IPS-11a (cell line): Measurements from ENCODE around the gene RENBP.
"Not testable (repeated sequence)": the region's sequence is repeated elsewhere in the genome, so short reads cannot be mapped to it uniquely, and the experiment has no call there.

Experiments used
- H3K4me3 ChIP-seq: one replicate; pipeline ENCODE4 v1.5.1; 2013; ENCODE audit warnings: low read depth, low read length, control low read depth

The RENBP gene

GRCh38 chrX:153944140-153944799 is at the start of gene RENBP:
RENBP (minus strand) TSS chrX:153944643; CDS start chrX:153944610, 33 bp downstream.
- no peak within 1 kb of the TSS for H3K4me3 ChIP-seq

- H3K4me3 ChIP-seq, result no peak overlapping the region
Observed at GRCh38 chrX:153993978-153994377, 49.5 kb upstream of the RENBP start.

GRCh38 chrX:153993079-153993478 is 48.6 kb upstream of the RENBP start:
- no peak overlapping the region for H3K4me3 ChIP-seq

GRCh38 chrX:153992180-153992579 is 47.7 kb upstream of the RENBP start:
- H3K4me3 ChIP-seq, result no peak overlapping the region

- no peak overlapping the region for H3K4me3 ChIP-seq
Observed at GRCh38 chrX:153991013-153991580, 46.7 kb upstream of the RENBP start.

GRCh38 chrX:153989973-153990655 is 45.7 kb upstream of the RENBP start:
- no peak overlapping the region for H3K4me3 ChIP-seq

GRCh38 chrX:153988493-153988892 is 44.0 kb upstream of the RENBP start:
- no peak overlapping the region for H3K4me3 ChIP-seq

- no peak overlapping the region for H3K4me3 ChIP-seq
Observed at GRCh38 chrX:153984351-153985178, 40.1 kb upstream of the RENBP start.

GRCh38 chrX:153983321-153983801 is 38.9 kb upstream of the RENBP start:
- H3K4me3 ChIP-seq, result no peak overlapping the region

- no peak overlapping the region for H3K4me3 ChIP-seq
Observed at GRCh38 chrX:153981771-153982533, 37.5 kb upstream of the RENBP start.

- H3K4me3 ChIP-seq, result no peak overlapping the region
Observed at GRCh38 chrX:153981231-153981630, 36.8 kb upstream of the RENBP start.

GRCh38 chrX:153980394-153980793 is 36.0 kb upstream of the RENBP start:
- H3K4me3 ChIP-seq, result not testable (repeated sequence)

GRCh38 chrX:153974726-153975286 is 30.4 kb upstream of the RENBP start:
- no peak overlapping the region for H3K4me3 ChIP-seq

GRCh38 chrX:153974003-153974725 is 29.7 kb upstream of the RENBP start:
- no peak overlapping the region for H3K4me3 ChIP-seq

GRCh38 chrX:153973127-153974002 is 28.9 kb upstream of the RENBP start:
- peak overlapping the region; percentile 54 for H3K4me3 ChIP-seq

- peak within 1 kb of the TSS; percentile 84 for H3K4me3 ChIP-seq
Observed at GRCh38 chrX:153972368-153973126, 28.1 kb upstream of the RENBP start, which contains the start of gene TMEM187. TMEM187 (plus strand) TSS chrX:153972754; CDS start chrX:153982063, 9,309 bp downstream.

GRCh38 chrX:153971450-153972367 is 27.3 kb upstream of the RENBP start, which contains the start of gene HCFC1:
HCFC1 (minus strand) TSS chrX:153971818; CDS start chrX:153970840, 978 bp downstream.
- H3K4me3 ChIP-seq, result peak within 1 kb of the TSS; percentile 84
